ENCODE data around the gene PRKAR1B.
A peak's percentile ranks its signal among the peaks of the same experiment; 100 is the strongest.

The PRKAR1B gene

DNA sequence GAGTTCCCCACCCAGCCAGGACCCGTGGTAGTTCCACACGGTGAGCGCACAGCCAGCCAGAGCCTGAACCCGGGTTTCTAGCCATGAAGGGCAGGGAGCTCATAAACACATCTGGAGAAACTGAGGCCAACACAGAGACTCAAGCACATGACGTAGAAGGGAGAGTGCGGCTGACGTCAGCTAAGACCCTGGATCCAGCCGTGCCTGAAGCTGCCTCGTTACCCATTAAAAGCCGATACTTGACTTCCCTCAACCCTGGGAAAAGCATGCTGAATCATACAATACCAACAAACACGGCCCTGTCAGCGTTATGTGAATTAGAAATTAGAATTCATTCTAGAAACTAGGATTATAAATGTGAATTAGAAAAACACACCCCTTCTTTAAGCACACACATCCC, 142.3 kb downstream of the PRKAR1B start:
- H3K27me3 Mint-ChIP-seq: no peaks in the 10 kb centered on the region
- peaks cover 25% of the 10 kb centered on the region for H3K9me3 Mint-ChIP-seq
- H3K4me3 Mint-ChIP-seq: peak overlapping the region; percentile 85
- H3K27ac Mint-ChIP-seq: peak overlapping the region; percentile 98
- H3K4me1 Mint-ChIP-seq: peaks cover 46% of the 10 kb centered on the region
- peaks cover 67% of the 10 kb centered on the region for H3K36me3 Mint-ChIP-seq (ENCODE audit: low read depth)
- no peak for ATAC-seq
- DNase-seq: no peak

GRCh38 chr7:584122-584465, 143.0 kb downstream of the PRKAR1B start:
- DNase-seq (peak; percentile 87), ATAC-seq (peak; percentile 80)
- Mint-ChIP-seq H3K9me3 (peaks cover 24% of the 10 kb centered on the region), H3K36me3 (ENCODE audit: low read depth) (peaks cover 63% of the 10 kb centered on the region), H3K27ac (peak overlapping the region; percentile 98), H3K4me1 (peaks cover 46% of the 10 kb centered on the region), H3K27me3 (no peaks in the 10 kb centered on the region), H3K4me3 (peak overlapping the region; percentile 85)

DNA sequence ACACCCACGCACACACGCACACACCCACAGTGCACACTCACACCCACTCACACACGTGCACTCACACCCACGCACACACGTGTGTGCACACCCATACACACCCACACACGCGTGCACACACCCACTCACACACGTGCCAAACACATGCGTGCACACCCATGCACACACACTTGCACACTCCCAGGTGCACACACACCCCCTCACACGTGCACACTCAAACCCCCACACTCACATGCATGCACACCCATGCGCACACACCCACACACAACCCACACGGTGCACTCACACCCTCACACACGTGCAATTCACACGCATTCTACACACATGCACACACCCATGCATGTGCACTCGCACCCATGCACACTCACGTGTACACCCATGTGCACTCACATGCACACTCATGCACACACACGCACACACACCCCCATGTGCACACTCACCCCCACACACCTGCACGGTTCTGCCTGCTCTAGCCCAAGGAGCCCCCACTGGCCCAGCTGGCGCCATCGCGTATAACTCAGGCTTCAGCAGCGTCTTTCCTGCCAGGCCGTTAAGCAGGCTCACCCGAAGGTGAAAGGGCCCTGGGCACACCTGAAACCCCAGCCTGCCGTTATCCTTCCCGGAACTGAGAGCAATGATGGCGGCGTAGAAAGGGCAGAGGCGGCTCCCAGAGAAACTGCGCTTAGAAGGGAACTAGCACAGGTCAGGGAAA, 143.5 kb downstream of the PRKAR1B start:
- H3K27ac Mint-ChIP-seq: peak overlapping the region; percentile 98
- peaks cover 60% of the 10 kb centered on the region for H3K36me3 Mint-ChIP-seq (ENCODE audit: low read depth)
- no peak for DNase-seq

DNA sequence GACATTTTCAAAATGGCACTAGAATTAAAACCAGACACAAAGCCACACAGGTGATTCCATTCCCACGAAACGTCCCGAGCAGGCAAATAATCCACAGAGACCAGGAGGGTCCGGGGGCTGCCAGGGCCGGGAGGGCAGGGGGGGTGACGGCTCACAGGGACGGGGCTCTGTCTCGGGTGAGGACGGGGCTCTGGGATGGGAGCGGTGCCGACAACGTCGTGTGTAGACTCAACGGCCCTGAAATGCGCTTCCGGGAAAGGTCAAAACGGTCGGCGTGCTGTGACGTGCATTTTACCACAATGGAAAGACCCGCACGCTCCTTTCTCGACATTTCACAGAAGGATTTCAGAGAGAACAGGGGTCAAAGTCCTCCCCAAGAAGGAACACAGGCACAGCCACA, 144.2 kb downstream of the PRKAR1B start:
- no peak for DNase-seq
- Mint-ChIP-seq H3K27ac (peak overlapping the region; percentile 98), H3K9me3 (peaks cover 13% of the 10 kb centered on the region), H3K4me1 (peaks cover 48% of the 10 kb centered on the region), H3K27me3 (no peaks in the 10 kb centered on the region), H3K4me3 (peak overlapping the region; percentile 85), H3K36me3 (ENCODE audit: low read depth) (peaks cover 58% of the 10 kb centered on the region)
- no peak for ATAC-seq

More for the DNA sequence above, 143.5 kb downstream of the PRKAR1B start:
- peaks cover 48% of the 10 kb centered on the region for H3K4me1 Mint-ChIP-seq
- peak; percentile 11 for ATAC-seq
- H3K27me3 Mint-ChIP-seq: no peaks in the 10 kb centered on the region
- H3K4me3 Mint-ChIP-seq: peak overlapping the region; percentile 85
- peaks cover 18% of the 10 kb centered on the region for H3K9me3 Mint-ChIP-seq

DNA sequence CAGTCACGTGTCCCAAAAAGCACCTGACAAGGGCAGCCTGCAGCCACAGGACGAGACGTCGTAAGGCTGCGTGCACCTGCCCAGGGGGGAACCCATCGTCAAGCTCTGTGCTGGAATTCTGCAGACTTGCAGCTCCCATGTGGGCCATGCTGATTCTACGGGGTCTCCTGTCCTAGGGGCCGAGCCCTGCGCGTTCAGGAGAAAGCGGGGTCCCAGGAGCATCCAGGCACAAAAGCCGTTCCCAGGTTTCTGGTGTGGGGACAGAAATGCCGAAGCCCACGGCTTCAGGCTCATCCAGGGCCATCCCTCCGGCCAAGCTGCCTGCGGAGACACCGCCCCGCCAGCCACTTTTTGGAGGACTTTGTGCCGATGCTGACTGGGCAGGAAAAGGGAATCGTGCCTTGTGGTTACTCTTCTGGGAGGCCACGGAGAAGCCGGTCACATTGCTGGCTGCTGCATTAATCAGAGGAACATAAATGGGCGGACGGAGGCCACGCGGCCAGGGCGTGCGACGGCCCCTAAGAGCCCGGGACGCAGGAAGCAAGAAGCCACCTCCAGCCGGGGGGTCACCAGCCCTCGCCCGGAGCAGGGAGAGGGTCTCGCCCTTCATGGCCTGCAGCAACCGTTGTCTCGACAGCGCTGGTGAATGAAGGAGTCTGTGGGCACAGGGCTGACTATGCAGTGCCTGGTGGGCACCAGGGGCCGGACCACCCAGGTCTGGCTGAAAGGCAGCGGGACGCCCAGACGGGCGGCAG, 144.8 kb downstream of the PRKAR1B start:
- no peak overlapping the region for H3K4me3 Mint-ChIP-seq
- peaks cover 46% of the 10 kb centered on the region for H3K4me1 Mint-ChIP-seq
- no peak for ATAC-seq
- no peak for DNase-seq
- no peak overlapping the region for H3K27ac Mint-ChIP-seq
- H3K36me3 Mint-ChIP-seq (ENCODE audit: low read depth): peaks cover 53% of the 10 kb centered on the region
- peaks cover 13% of the 10 kb centered on the region for H3K9me3 Mint-ChIP-seq
- H3K27me3 Mint-ChIP-seq: no peaks in the 10 kb centered on the region

DNA sequence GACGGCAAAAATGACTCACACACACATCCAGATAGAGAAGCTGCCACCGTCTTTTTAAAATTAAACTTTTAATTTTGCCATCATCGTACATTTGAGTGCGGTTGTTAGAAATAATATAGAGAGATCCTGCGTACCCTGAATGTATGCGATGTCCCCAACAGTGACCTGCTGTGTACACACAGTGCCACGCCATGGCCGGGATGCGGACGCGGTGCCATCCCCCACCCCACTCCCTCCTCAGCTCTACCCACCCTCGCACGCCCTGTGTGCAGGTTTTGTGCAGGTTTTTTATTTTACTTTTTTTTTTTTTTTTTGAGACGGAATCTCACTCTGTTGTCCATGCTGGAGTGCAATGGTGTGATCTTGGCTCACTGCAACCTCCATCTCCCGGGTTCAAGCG, 148.7 kb downstream of the PRKAR1B start:
- Mint-ChIP-seq H3K4me1 (peaks cover 10% of the 10 kb centered on the region), H3K27me3 (no peaks in the 10 kb centered on the region), H3K4me3 (no peak overlapping the region), H3K27ac (no peak overlapping the region), H3K36me3 (ENCODE audit: low read depth) (peaks cover 44% of the 10 kb centered on the region), H3K9me3 (peaks cover 1% of the 10 kb centered on the region)
- DNase-seq (no peak), ATAC-seq (no peak)

- H3K4me1 Mint-ChIP-seq: peaks cover 5% of the 10 kb centered on the region
- no peaks in the 10 kb centered on the region for H3K27me3 Mint-ChIP-seq
- no peak overlapping the region for H3K27ac Mint-ChIP-seq
- ATAC-seq (no peak), DNase-seq (no peak)
- H3K9me3 Mint-ChIP-seq: no peaks in the 10 kb centered on the region
- no peak overlapping the region for H3K4me3 Mint-ChIP-seq
- peaks cover 40% of the 10 kb centered on the region for H3K36me3 Mint-ChIP-seq (ENCODE audit: low read depth)
Observed at GRCh38 chr7:577741-578370, 149.2 kb downstream of the PRKAR1B start.

GRCh38 chr7:577278-577665, 149.8 kb downstream of the PRKAR1B start:
- Mint-ChIP-seq H3K27me3 (no peaks in the 10 kb centered on the region), H3K36me3 (ENCODE audit: low read depth) (peaks cover 38% of the 10 kb centered on the region), H3K4me1 (peaks cover 2% of the 10 kb centered on the region), H3K4me3 (no peak overlapping the region), H3K9me3 (no peaks in the 10 kb centered on the region), H3K27ac (no peak overlapping the region)
- DNase-seq (no peak), ATAC-seq (no peak)

DNA sequence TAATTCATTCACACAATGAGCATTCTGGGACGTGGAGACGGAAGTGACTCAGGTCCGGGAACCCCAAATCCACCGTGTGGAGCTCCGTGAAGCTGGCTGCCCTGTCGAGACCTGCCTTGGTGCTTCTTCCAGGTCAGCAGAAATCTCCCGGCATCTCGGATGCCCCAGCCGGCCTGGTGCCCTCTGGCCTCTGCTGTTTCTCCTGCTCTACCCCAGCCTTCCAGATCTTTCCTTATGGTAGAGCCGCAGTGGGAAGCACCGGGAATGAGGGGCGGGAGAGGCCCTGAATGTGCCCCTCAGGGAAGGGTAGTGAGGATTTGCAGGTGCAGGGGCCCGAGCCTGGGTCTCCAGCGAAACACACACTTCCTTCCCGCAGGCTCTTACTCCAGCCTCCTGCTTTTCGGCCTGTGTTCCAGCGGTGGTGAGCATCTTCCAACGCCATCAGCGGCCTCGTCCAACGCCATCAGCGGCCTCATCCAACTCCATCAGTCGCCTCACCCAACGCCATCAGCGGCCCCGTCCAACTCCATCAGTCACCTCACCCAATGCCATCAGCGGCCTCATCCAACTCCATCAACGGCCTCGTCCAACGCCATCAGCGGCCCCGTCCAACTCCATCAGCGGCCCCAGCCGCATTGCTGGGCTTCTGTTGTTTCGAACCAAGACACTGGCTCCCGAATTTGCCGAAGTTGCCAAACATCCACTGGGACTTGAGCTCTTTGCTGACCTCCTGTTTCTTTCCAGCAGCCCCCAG, 150.4 kb downstream of the PRKAR1B start:
- Mint-ChIP-seq H3K4me3 (no peak overlapping the region), H3K27me3 (no peaks in the 10 kb centered on the region), H3K27ac (no peak overlapping the region), H3K9me3 (no peaks in the 10 kb centered on the region), H3K36me3 (ENCODE audit: low read depth) (peaks cover 36% of the 10 kb centered on the region), H3K4me1 (peaks cover 2% of the 10 kb centered on the region)
- no peak for ATAC-seq
- DNase-seq: no peak

- H3K9me3 Mint-ChIP-seq: no peaks in the 10 kb centered on the region
- H3K27ac Mint-ChIP-seq: no peak overlapping the region
- H3K4me1 Mint-ChIP-seq: peaks cover 2% of the 10 kb centered on the region
- ATAC-seq: no peak
- peaks cover 36% of the 10 kb centered on the region for H3K36me3 Mint-ChIP-seq (ENCODE audit: low read depth)
- no peaks in the 10 kb centered on the region for H3K27me3 Mint-ChIP-seq
- H3K4me3 Mint-ChIP-seq: no peak overlapping the region
- no peak for DNase-seq
Observed at GRCh38 chr7:575425-576366, 151.4 kb downstream of the PRKAR1B start.

- H3K36me3 Mint-ChIP-seq (ENCODE audit: low read depth): peaks cover 36% of the 10 kb centered on the region
- DNase-seq (no peak), ATAC-seq (no peak)
- no peak overlapping the region for H3K27ac Mint-ChIP-seq
- H3K4me1 Mint-ChIP-seq: peaks cover 2% of the 10 kb centered on the region
- no peaks in the 10 kb centered on the region for H3K9me3 Mint-ChIP-seq
- H3K4me3 Mint-ChIP-seq: no peak overlapping the region
- no peaks in the 10 kb centered on the region for H3K27me3 Mint-ChIP-seq
Observed at GRCh38 chr7:574661-575395, 152.3 kb downstream of the PRKAR1B start.

DNA sequence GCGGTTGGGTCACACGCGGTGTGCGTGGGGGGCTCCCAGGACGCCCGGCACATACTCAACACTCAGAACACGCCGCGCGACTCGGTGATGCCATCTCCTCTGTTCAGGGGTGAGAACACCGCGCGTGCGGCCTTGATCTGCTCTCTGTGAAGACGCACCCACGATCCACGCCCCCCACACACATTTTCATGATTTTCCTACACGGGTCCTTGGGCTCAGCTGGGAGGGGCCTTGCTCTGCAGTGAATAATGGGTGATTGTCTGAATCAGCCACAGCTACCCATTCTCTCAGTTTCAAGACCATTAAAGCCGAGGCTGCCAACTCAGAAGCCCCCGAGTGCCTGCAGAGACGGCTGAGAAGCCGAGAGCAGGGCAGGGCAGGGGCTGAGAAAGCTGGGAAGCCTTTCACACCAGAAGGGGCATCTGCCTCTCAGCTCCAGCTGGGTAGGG, 153.1 kb downstream of the PRKAR1B start:
- peaks cover 2% of the 10 kb centered on the region for H3K4me1 Mint-ChIP-seq
- no peak for ATAC-seq
- H3K9me3 Mint-ChIP-seq: no peaks in the 10 kb centered on the region
- H3K4me3 Mint-ChIP-seq: no peak overlapping the region
- no peaks in the 10 kb centered on the region for H3K27me3 Mint-ChIP-seq
- H3K36me3 Mint-ChIP-seq (ENCODE audit: low read depth): peaks cover 33% of the 10 kb centered on the region
- DNase-seq: no peak
- no peak overlapping the region for H3K27ac Mint-ChIP-seq

- ATAC-seq (no peak), DNase-seq (no peak)
- H3K4me3 Mint-ChIP-seq: no peak overlapping the region
- H3K9me3 Mint-ChIP-seq: no peaks in the 10 kb centered on the region
- H3K4me1 Mint-ChIP-seq: no peaks in the 10 kb centered on the region
- no peak overlapping the region for H3K27ac Mint-ChIP-seq
- H3K36me3 Mint-ChIP-seq (ENCODE audit: low read depth): peaks cover 31% of the 10 kb centered on the region
- no peaks in the 10 kb centered on the region for H3K27me3 Mint-ChIP-seq
Observed at GRCh38 chr7:573269-573932, 153.7 kb downstream of the PRKAR1B start.
